DND-41 (cell line): ENCODE results near the gene CHCHD5.

Experiments
- ATAC-seq: fragments of 200-7000 bp; cut with Tn5 transposase; 3 replicates; pipeline ENCODE4 v1.9.1; 2021; ENCODE audit warnings: low read depth; ENCODE audit not compliant: insufficient read depth
- DNase-seq: peaks from one replicate; pipeline ENCODE4 v3.0.0-alpha.2; 2020
- H2AFZ ChIP-seq: 2 replicates; pipeline ENCODE4 v1.6.0; 2012; ENCODE audit warnings: low read depth, low read length
- H3K27ac ChIP-seq: 2 replicates; pipeline ENCODE4 v1.5.1; 2012; ENCODE audit warnings: low read length, inconsistent platforms
- H3K27me3 ChIP-seq: fragments of 200-600 bp; sonication (generic); 2 replicates; pipeline ENCODE4 v1.6.0; 2012; ENCODE audit warnings: low read length, mild to moderate bottlenecking, inconsistent platforms; ENCODE audit not compliant: insufficient read depth, poor library complexity
- H3K36me3 ChIP-seq: 2 replicates; pipeline ENCODE4 v1.5.1; 2012; ENCODE audit warnings: low read length, inconsistent platforms; ENCODE audit not compliant: insufficient read depth
- H3K4me1 ChIP-seq: 2 replicates; pipeline ENCODE4 v1.5.1; 2012; ENCODE audit warnings: mild to moderate bottlenecking, low read length; ENCODE audit not compliant: insufficient read depth
- H3K4me2 ChIP-seq: 2 replicates; pipeline ENCODE4 v1.6.0; 2012; ENCODE audit warnings: mild to moderate bottlenecking, moderate library complexity, low read length, inconsistent platforms; ENCODE audit not compliant: insufficient read depth
- H3K4me3 ChIP-seq, 2 experiments: fragments of 200-600 bp in 1 of 2; shearing (Covaris generic) in 1 of 2; 2 replicates each; pipeline ENCODE4 v1.5.1; 2012 to 2016; ENCODE audit warnings: inconsistent platforms in 2 of 2, low read length in 2 of 2, mild to moderate bottlenecking in 2 of 2, low read depth in 1 of 2, moderate library complexity in 1 of 2
- H3K79me2 ChIP-seq: 2 replicates; pipeline ENCODE4 v1.6.0; 2012; ENCODE audit warnings: low read length, inconsistent platforms; ENCODE audit not compliant: insufficient read depth
- H3K9ac ChIP-seq: 2 replicates; pipeline ENCODE4 v1.6.0; 2012; ENCODE audit warnings: low read depth, mild to moderate bottlenecking, inconsistent platforms, low read length, moderate library complexity
- H3K9me3 ChIP-seq: 2 replicates; pipeline ENCODE4 v1.5.1; 2012; ENCODE audit warnings: low read length, moderate library complexity, mild to moderate bottlenecking, inconsistent platforms; ENCODE audit not compliant: insufficient read depth, severe bottlenecking
- H4K20me1 ChIP-seq: 2 replicates; pipeline ENCODE4 v1.6.0; 2012; ENCODE audit warnings: low read length; ENCODE audit not compliant: insufficient read depth
- CTCF ChIP-seq: IDR thresholded peaks from 2 replicates; pipeline ENCODE4 v1.5.1; 2012; ENCODE audit warnings: borderline replicate concordance, low read length, moderate library complexity, mild to moderate bottlenecking; ENCODE audit not compliant: poor library complexity, severe bottlenecking; ENCODE audit errors: extremely low read depth
- EZH2 ChIP-seq: IDR thresholded peaks from 3 replicates; pipeline ENCODE4 v1.6.1; 2012; ENCODE audit warnings: borderline replicate concordance, low read depth, mild to moderate bottlenecking, moderate library complexity, low read length, inconsistent platforms; ENCODE audit not compliant: severe bottlenecking

The CHCHD5 gene

GRCh38 chr2:112540906-112541305 is 43.5 kb upstream of the CHCHD5 start:
- no peak for DNase-seq
- Histone ChIP-seq H3K4me2 (peak overlapping the region; percentile 77), H3K27ac (peak overlapping the region; percentile 95), H3K36me3 (peaks cover 6% of the 10 kb centered on the region; the same call in 1 of the 2 replicates), H2AFZ (peak overlapping the region; percentile 79), H3K27me3 (no peaks in the 10 kb centered on the region), H3K9ac (peak overlapping the region; percentile 73), H4K20me1 (peaks cover 15% of the 10 kb centered on the region; the same call in 1 of the 2 replicates), H3K4me3 (peak overlapping the region in 1 of 2 experiments; percentile 76; a peak in 2 of 4 replicates), H3K79me2 (peaks cover 38% of the 10 kb centered on the region), H3K9me3 (no peaks in the 10 kb centered on the region), H3K4me1 (peaks cover 38% of the 10 kb centered on the region)
- no peak for TF ChIP-seq EZH2
- TF ChIP-seq CTCF, result no peak
- no peak for ATAC-seq

- peaks cover 42% of the 10 kb centered on the region for H3K79me2 ChIP-seq
- peak overlapping the region; percentile 79 for H2AFZ ChIP-seq
- H4K20me1 ChIP-seq, result peaks cover 18% of the 10 kb centered on the region; the same call in 1 of the 2 replicates
- TF ChIP-seq EZH2, result no peak
- no peak for TF ChIP-seq CTCF
- no peaks in the 10 kb centered on the region for H3K27me3 ChIP-seq
- H3K4me1 ChIP-seq, result peaks cover 38% of the 10 kb centered on the region
- peak overlapping the region; percentile 73 for H3K9ac ChIP-seq
- peak overlapping the region; percentile 95 for H3K27ac ChIP-seq
- H3K9me3 ChIP-seq, result no peaks in the 10 kb centered on the region
- DNase-seq (peak; percentile 83), ATAC-seq (peak; percentile 85)
- peak overlapping the region; percentile 77 for H3K4me2 ChIP-seq
- H3K4me3 ChIP-seq, result peak overlapping the region; percentile 74 to 76
- H3K36me3 ChIP-seq, result peaks cover 10% of the 10 kb centered on the region; the same call in 1 of the 2 replicates
These were observed 42.9 kb upstream of the CHCHD5 start for GRCh38 chr2:112541315-112542122.

GRCh38 chr2:112542123-112542983 is 42.1 kb upstream of the CHCHD5 start, which contains the start of gene POLR1B:
Gene POLR1B, plus strand, starts transcription at chr2:112542465. Its CDS starts 30 bp downstream, at chr2:112542495.
- no peak for TF ChIP-seq EZH2
- no peak for TF ChIP-seq CTCF
- H3K4me1 ChIP-seq, result peaks cover 38% of the 10 kb centered on the region
- DNase-seq (peak; percentile 81), ATAC-seq (peak; percentile 82)
- peak within 1 kb of the TSS; percentile 73 for H3K9ac ChIP-seq
- peak within 1 kb of the TSS; percentile 77 for H3K4me2 ChIP-seq
- peaks cover 18% of the 10 kb centered on the region; the same call in 1 of the 2 replicates for H4K20me1 ChIP-seq
- no peaks in the 10 kb centered on the region for H3K27me3 ChIP-seq
- H2AFZ ChIP-seq, result peak within 1 kb of the TSS; percentile 79
- peak within 1 kb of the TSS; percentile 95 for H3K27ac ChIP-seq
- H3K79me2 ChIP-seq, result peaks cover 48% of the 10 kb centered on the region
- H3K36me3 ChIP-seq, result peaks cover 17% of the 10 kb centered on the region
- no peaks in the 10 kb centered on the region for H3K9me3 ChIP-seq
- H3K4me3 ChIP-seq, result peak within 1 kb of the TSS; percentile 74 to 76
